NK-92 (cell line): ENCODE results near the gene MYEF2.

Experiments
- DNase-seq: peaks from one replicate; lab custom pipeline; 2025; ENCODE audit not compliant: unreplicated experiment; lab: John Stamatoyannopoulos, UW

MYEF2 gene, protein sequence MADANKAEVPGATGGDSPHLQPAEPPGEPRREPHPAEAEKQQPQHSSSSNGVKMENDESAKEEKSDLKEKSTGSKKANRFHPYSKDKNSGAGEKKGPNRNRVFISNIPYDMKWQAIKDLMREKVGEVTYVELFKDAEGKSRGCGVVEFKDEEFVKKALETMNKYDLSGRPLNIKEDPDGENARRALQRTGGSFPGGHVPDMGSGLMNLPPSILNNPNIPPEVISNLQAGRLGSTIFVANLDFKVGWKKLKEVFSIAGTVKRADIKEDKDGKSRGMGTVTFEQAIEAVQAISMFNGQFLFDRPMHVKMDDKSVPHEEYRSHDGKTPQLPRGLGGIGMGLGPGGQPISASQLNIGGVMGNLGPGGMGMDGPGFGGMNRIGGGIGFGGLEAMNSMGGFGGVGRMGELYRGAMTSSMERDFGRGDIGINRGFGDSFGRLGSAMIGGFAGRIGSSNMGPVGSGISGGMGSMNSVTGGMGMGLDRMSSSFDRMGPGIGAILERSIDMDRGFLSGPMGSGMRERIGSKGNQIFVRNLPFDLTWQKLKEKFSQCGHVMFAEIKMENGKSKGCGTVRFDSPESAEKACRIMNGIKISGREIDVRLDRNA

DNA sequence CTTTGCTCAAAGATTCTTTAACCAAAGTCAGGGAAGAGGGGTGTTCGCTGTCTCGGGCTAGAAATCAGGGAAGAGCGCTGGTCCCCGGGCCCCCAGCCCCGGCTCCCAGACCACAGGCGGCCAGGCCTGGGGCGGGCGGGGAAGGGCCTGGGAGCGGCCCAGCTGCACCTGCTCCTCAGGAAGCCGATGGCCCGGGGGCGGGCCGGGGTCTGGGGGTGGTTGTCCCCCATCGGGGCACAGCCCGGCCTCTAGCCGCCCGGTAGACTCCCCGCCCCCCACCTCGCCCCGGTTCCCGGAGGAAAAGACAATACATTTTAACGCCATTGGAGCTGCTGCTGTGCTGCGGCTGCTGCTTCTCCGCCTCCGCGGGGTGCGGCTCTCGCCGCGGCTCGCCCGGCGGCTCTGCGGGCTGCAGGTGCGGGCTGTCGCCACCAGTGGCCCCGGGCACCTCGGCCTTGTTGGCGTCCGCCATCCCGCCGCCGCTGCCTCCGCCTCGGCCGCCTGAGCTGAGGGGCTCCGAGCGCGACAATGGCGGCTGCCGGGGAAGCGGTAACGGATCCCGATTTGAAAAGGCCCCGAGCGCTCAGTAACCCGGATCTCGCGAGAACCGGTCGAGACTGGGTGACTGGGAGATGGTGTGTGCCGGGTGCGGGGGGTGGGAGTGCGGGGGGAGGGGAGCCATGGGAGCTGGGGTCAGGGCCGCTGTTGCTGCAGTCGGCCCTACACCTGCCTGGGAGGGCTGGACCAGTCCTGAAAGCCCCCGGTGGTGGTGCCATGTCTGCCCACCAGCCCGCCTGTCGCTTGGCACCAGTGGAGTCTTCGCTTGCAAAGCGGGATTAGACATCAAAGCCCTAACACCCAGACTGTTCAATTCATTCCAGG is at the start of gene MYEF2:
MYEF2 (minus strand) TSS at position 530 of the 882 bp plus-strand sequence; CDS start at position 472, 58 bp downstream.
- DNase-seq = no peak

DNA sequence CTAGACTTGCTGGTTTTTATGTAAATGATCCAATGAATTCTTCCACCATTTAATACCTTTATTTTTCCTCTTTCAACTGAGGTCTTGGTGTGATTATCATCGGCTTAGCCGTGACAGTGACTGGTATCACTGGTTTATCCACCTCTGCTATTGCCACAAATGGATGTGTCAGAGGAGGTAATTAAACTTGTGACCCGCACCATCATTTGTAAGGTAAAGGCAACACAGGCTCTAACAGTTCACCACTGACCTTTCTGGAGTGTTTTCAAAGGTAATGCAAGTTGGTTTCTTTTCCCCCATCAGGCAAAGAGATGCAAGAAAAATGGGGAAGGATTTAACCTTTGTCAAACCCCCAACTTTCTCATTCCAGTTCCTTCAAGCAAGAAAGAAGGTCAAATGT is 47.7 kb upstream of the MYEF2 start:
- DNase-seq = no peak

DNA sequence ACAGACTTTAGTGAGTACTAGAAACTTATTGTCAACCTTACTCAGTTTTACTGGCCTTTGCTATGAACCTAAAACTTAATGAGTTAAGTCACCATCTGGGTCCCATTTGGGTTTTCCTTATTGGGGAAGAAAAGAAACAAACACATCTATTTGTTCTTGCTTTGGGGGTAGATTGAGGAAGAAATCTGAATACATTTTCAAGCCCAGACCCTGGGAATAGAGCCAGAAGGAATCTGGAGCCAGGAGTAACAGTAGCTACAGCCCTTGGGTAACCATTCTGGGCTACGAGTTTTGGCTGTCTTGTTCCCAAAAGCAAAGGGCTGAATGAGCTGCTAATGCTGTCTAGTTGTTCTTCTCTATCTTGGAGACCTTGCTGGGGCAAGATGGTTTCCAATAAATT is 44.5 kb upstream of the MYEF2 start:
- no peak for DNase-seq

DNA sequence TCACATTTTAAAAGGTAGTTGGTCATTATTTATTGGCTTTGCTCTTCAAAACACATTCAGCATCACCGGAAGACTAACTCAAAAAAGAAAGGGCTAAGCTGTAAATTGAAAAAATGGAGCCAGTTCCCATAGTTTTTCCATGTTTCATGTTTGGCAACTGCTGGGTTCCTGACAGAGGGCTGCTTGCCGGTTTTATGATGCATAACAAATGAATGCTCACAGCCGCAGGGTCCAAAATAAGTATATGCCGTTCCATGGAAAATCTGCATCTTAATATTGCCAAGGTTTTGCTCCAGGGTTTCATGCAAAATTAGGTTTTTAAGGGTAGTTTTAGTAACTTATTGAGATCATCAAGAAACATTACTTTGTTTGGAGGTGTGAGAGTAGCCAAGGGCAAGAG is 43.8 kb upstream of the MYEF2 start:
- no peak for DNase-seq

DNA sequence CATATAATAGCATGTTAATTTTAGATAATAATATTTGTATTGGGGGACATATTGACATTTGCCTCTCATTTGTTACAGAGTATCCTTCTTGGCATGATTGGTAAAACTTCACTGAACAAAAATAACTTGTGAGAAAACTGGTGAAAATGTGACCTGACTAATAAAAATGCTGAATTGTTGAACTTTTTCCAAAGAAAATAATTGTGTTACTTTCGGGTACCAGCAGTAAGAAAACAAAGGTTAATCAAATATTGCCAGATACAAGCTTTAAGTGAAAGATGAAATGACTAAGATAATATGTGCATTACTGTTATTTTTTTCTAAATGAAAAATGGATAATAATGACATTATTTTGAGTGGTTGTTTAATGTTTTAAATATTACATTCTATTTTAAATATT is 43.2 kb upstream of the MYEF2 start:
- no peak for DNase-seq

DNA sequence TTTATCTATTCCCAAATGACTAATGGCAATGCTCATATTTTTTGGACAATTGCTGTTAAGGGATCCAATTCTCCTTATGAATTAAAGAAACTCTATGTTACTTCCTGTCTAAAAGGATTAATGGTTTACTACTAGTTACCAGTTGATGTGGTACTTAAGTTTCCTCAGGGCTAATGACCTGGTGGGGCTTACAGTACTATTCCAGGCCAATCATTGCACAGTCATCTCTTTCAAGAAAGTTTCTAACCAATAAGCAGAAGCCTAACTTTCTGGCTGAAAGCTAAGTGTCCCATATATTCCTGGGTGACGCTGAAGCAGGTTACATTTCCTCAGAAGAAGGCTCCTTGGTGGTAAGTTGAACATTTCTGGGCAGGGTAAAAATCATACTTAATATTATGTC is 27.9 kb upstream of the MYEF2 start, which contains the start of gene SLC12A1:
SLC12A1 (plus strand) TSS at position 322 of the 400 bp plus-strand sequence. CDS start 1,418 bp downstream, outside the sequence.
- no peak for DNase-seq

DNA sequence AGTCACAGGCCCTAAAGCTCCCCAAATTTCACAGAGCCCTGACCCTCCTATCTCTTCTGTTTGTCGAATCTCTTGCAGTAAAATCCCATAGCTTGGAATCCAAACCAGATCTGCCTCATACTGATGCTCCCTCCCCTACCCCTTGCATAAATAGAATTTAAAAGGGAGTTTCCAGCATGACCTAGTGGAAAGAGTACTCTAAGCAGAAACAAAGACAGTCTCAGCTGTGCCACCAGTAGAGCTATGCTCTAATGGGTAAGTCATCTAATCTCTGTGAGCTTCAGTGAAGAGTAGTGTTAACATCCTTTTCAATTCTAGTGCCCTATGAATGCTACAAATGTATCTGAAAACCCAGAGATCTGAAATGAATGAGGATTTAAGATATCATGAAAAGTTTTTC is 24.0 kb upstream of the MYEF2 start:
- DNase-seq = no peak

DNA sequence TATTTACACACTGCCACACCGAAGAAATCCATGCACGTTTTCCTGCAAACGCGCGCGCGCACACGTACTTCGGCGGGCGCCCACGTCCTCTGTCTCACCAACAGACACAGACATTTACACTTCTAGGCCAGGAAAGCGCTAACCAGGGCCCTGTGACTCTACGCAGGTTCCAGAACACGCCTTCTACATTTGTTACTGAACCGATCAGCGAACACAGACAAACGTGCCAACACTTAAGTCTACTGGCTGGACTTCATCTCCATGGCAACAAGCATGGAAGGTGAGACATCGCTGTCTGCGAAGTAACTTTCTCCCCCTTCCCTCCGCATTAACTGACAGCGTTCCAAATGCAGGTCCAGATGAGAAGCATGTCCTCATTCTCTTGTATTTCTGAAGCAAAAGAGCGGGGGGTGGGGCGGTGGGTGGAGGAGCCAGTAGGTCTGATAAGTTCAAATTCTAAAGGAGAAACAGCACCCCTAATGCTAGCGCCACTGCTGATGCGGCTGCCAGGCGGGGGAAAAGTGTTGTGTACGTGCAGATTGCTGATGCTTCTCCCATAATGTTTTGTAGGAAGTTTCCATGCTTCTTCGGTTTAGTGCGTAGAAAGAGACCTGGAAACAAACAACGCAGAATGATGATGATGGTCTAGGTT is 13.6 kb upstream of the MYEF2 start, which contains the start of gene CTXN2:
CTXN2 (plus strand) TSS at position 92 of the 652 bp plus-strand sequence. CDS start 9,636 bp downstream, outside the sequence.
- no peak for DNase-seq

DNA sequence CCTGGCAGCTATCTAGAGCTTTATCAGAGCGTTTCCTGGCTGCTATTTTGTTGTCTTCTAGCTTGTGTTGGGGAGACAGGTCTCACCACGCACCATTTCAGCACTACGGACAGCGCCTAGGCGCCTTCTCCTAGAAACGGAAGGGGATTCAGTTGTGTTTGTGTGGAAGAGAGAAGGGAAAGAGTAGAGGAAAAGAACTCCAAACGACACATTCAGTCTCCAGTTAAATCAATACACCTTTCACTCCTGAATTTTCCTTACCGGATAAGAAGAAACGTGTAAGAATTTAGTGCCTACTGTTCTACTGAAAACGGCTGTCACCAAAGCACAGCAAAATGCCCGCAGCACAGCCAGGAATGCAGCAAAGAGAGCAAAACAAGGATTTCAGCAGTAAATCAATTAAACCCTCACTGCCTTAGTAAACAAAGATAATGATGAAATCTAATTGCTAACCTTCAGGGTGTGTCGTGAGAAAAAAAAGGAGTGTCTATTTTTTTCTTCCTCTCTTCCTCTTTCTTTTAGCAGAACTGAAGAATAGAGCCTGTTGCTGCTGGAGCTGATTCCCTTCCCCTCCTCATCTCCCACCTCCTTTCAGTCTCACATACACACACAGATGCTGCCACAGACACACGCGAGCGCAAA is 13.0 kb upstream of the MYEF2 start:
- DNase-seq = no peak

DNA sequence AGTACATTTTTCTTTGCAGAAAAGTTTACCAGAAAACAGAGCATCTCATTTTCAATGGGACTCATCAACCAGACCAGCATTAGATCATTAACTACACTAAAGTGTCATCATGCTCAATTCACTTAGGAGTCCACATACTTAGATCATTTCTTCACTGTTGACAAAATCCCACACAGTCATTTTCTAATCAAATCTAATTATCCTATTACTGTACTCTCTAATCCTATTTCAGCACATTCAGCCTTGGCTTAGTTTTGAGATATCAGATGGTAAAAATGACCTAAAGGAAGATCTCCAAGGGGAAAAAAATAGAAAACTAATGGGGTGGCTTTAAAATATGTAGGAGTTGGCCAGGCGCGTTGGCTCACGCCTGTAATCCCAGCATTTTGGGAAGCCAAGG is 8.2 kb upstream of the MYEF2 start:
- no peak for DNase-seq

DNA sequence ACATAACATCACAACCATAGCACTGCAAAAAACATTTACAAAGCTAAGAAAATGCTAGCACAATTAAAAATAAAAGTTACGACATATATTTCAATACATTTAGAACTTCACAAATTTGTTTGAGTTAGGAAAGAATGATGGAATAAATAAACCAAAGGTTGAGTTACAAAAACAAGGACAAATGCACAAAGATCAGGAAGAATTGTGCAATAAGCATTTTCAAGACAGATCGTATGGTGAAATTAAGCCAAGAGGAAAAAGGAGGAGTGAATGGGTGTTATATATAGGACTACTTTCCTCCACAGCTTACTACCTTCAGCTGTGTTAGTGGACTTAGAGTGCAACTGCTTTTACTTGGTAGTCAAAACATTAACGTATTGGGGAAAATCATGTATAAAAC is 7.4 kb upstream of the MYEF2 start:
- DNase-seq = no peak

DNA sequence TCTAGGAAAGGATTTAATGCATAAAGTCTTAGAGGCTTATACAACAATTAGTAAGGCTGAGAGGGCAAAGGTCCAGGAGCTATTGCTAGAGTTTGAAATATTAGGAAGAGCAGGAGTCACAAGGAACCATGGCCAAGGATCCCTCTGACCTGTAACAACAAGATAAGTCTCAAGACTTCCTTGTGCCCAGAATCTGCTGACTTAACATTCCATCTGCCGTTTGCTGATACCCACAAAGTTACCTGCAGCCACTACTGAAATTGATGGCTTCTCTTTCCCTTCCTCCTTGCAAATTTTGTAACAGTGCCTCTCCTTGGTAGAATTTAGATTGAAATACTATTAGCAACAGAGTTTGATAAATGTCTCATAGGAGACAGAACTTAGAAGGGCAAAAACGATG is 4.7 kb upstream of the MYEF2 start:
- DNase-seq = no peak

DNA sequence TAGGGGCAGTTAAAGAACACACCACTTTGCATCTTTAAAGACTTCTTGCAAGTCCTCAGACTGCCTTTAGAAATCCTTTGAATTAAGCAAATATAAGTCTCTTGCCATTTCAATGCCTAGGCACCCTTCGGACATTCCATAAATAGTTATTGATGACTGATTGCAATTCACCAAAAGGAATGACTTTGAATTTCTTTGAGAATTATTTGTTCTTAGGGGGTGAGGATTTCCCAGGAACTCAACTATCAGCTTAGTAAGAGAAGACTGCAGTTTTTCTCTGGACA is 495 bp upstream of the MYEF2 start:
- no peak for DNase-seq

DNA sequence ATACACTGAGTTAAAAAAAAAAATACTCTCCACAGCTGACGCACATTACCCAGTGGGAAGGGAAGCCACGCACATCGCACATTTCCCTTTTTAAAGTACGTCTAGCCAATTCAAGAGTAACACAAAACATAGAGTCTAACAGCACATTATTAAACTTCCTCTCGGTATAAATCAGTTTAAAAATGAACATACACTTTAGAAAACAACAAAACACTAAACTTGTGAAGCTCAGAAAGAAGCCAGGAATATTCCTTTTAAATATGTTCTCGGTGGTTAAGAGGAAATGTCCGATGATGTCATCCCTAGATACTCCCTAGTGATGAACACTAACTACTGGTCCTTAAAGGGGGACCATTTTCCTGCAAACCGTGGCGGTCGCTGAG is 721 bp downstream of the MYEF2 start:
- DNase-seq = no peak

DNA sequence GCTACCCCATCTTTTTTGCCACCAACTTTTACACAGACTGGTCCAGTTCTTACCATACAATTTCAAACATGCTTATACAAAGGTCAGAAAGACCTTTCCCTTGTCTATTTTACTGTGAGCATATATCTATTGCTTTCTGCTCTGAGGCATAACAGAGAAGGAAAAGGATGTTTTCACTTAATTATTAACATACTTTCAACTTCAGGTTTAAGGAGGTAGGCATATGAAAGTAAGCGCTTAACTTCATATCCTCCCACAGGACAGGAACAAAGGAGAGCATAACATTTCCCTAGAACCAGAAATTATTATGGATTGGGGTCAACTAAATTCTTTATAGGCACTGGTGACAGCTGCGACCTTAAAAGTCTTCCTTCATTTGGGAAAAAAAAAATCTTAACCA is 1.1 kb downstream of the MYEF2 start:
- DNase-seq = no peak

DNA sequence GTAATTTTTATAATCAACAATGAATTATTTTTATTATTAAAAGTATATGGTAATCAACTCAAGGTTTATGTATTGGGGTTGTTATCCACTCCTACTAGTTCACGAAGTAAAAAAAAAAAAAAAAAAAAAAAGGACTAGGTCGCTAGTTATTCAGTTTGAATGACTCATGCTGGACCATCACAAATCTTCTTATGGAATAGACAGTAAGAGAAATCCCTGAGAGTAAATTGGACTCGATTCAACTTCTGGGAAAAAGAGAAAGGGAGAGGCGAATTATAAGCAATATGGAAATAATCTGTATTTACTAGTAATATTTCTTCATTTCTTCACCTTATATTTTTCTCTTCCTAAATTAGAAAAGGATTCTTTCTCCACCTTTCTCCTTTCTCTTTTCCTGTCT is 2.0 kb downstream of the MYEF2 start:
- DNase-seq = no peak

DNA sequence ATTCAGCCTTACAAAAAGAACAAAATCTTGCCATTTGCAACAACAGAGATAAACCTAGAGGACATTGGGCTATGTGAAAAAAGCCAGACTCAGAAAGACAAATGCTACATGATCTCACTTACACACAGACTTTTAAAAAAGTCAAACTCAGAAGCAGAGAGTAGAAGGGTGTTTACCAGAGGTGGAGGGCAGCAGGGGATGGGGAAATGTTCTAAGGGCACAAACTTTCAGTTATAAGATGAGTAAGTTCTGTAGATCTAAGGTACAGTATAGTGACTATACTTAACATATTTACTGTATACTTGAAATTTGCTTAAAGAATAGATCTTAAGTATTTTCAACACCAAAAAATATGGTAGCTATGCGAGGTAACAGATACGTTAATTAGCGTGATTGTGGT is 3.0 kb downstream of the MYEF2 start:
- DNase-seq = no peak

DNA sequence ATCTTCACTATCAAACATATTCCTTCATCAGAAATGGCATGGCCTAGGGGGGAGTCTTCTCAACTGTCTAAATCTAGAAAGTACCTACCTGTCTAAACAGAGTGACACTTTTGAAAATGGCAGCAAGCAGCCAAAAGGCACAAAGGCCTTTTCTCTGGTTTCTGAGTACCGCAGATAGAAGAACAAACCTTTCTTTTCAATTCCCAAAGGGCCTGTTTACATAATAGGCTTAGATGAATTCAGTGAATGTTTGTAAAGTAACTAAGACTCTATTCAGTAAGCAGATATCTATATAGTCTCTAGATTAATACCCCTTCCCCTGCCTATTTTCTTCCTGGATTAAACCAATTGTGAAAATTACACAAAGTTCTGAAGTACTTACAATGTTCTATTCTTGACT is 7.1 kb downstream of the MYEF2 start:
- no peak for DNase-seq

DNA sequence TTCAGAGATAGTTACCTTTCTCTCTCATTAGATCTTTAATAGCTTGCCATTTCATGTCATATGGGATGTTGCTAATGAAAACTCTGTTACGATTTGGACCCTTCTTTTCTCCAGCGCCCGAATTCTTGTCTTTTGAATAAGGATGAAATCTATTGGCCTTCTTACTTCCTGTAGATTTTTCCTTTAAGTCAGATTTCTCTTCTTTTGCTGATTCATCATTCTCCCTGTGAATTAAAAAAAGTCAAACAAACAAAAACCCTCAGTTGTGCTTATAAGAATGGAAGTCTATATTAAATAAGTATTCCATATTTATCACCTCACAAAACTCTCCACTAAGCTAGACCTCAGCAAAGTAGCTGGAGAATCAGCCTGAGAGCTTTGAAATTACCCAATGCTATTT is 9.5 kb downstream of the MYEF2 start:
- no peak for DNase-seq

DNA sequence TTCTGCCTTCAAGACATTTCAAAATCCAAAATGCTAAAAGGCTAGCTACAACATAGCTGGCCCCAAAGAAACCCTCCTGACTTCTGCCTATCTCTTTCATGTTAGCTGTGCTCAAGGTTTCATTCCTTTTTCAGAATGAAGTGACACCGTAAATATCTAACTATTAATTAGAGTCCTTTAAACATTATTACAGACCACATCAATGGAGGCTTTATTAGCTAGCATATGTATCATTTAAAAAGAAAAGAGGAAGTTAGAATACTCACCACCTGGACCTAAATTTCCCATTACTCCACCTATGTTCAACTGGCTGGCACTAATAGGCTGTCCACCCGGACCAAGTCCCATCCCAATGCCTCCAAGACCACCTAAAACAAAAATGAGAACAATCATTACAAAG is 24.6 kb downstream of the MYEF2 start:
- DNase-seq = no peak

DNA sequence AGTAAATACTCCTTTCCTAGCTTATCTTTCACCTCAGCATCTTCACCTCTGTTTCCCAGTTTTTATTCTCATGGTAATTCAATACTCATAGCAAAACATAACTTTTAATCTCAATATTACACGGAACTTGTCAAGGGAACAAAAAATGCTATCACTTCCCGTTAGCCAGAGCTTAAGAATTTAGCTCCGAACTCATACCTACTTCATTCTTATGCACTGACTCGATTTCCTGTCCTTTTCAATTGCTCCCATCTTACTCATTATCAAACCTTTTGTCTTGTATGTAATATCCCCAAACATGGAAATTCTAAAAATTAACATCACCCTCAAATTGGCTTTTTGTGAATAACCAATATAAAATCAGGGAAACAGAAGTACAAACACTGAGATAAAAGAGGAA is 28.2 kb downstream of the MYEF2 start:
- no peak for DNase-seq
